ENCODE measurements around the gene RGS16. TPM values are rescaled to one million over a fixed set of nuclear protein-coding genes. Genes with fewer than 3 reads are reported as not detected.

RGS16 gene
- total RNA-seq, 4 donors from 2014 or later = 1.1 to 2.2 (median 1.3) TPM

GRCh38 chr1:182600745-182601415 lies 3.3 kb downstream of the RGS16 start:
- 60% methylated on average over 5 of the region's 5 CpGs for WGBS, 2 donors
- intact Hi-C loops (cut with DNase I) = loop anchor here (2.0 kb wide), 1 partner anchor 184 kb away; no protein-coding TSS in a partner anchor
- Histone ChIP-seq H3K9me3 (no peaks in the 10 kb centered on the region), H3K4me3 (no peak overlapping the region), H3K27me3 (no peaks in the 10 kb centered on the region), H3K27ac (peak overlapping the region in 1 of 4 donors; percentile 20), H3K36me3 (peaks cover 0 to 14% (median 0%) of the 10 kb centered on the region in 3 donors), H3K4me1 (peaks cover 4 to 46% (median 17%) of the 10 kb centered on the region in 3 donors)
- TF ChIP-seq CTCF (IDR thresholded peaks at IDR 0.05) = no peak
- TF ChIP-seq POLR2A (IDR thresholded peaks at IDR 0.05) = no peak
- DNase-seq = no peak

- WGBS, 2 donors = 78 to 79% methylated on average over 6 to 11 of the region's 17 CpGs
- Histone ChIP-seq H3K4me1 (peaks cover 4 to 49% (median 17%) of the 10 kb centered on the region in 3 donors), H3K27ac (no peak overlapping the region)
Observed at GRCh38 chr1:182600036-182600713, 4.0 kb downstream of the RGS16 start.

GRCh38 chr1:182599339-182599738 lies 4.8 kb downstream of the RGS16 start:
- WGBS, 2 donors = 50 to 100% methylated on average over 2 of the region's 6 CpGs
- H3K4me1 ChIP-seq = peaks cover 0 to 44% (median 17%) of the 10 kb centered on the region in 3 donors
- TF ChIP-seq POLR2A (IDR thresholded peaks at IDR 0.05) = no peak
- TF ChIP-seq CTCF (IDR thresholded peaks at IDR 0.05) = peak in 1 of 6 experiments; percentile 9
- no peak overlapping the region for H3K4me3 ChIP-seq
- no peak for DNase-seq
- intact Hi-C loops (cut with DNase I) = loop anchor here (10.0 kb wide), 1 partner anchor 515 kb away; no protein-coding TSS in a partner anchor
- H3K27ac ChIP-seq = no peak overlapping the region
- no peaks in the 10 kb centered on the region for H3K27me3 ChIP-seq
- H3K9me3 ChIP-seq = no peaks in the 10 kb centered on the region
- peaks cover 0 to 14% (median 0%) of the 10 kb centered on the region in 3 donors for H3K36me3 ChIP-seq

More at GRCh38 chr1:182600036-182600713, 4.0 kb downstream of the RGS16 start:
- Histone ChIP-seq H3K27me3 (no peaks in the 10 kb centered on the region), H3K36me3 (peaks cover 0 to 14% (median 0%) of the 10 kb centered on the region in 3 donors), H3K4me3 (no peak overlapping the region), H3K9me3 (no peaks in the 10 kb centered on the region)
- intact Hi-C loops (cut with DNase I) = loop anchor here (2.0 kb wide), 1 partner anchor 185 kb away; no protein-coding TSS in a partner anchor
- TF ChIP-seq CTCF (IDR thresholded peaks at IDR 0.05) (no peak), POLR2A (IDR thresholded peaks at IDR 0.05) (no peak)
- DNase-seq = no peak

- Histone ChIP-seq H3K36me3 (peaks cover 0 to 14% (median 0%) of the 10 kb centered on the region in 3 donors), H3K27ac (no peak overlapping the region), H3K9me3 (no peaks in the 10 kb centered on the region), H3K4me1 (peaks cover 0 to 33% (median 9%) of the 10 kb centered on the region in 3 donors), H3K4me3 (no peak overlapping the region), H3K27me3 (no peaks in the 10 kb centered on the region)
- TF ChIP-seq CTCF (IDR thresholded peaks at IDR 0.05) = no peak
- TF ChIP-seq POLR2A (IDR thresholded peaks at IDR 0.05) = no peak
- WGBS, 2 donors = 52 to 63% methylated on average over 5 of the region's 5 CpGs
- intact Hi-C loops (cut with DNase I) = loop anchor here (10.0 kb wide), 1 partner anchor 513 kb away; no protein-coding TSS in a partner anchor
- DNase-seq = no peak
Observed at GRCh38 chr1:182598296-182598695, 5.9 kb downstream of the RGS16 start.

GRCh38 chr1:182596934-182597333 lies 7.3 kb downstream of the RGS16 start:
- 88 to 90% methylated on average over 6 of the region's 6 CpGs for WGBS, 2 donors
- Histone ChIP-seq H3K4me3 (no peak overlapping the region), H3K9me3 (no peaks in the 10 kb centered on the region), H3K27me3 (no peaks in the 10 kb centered on the region), H3K27ac (no peak overlapping the region), H3K36me3 (peaks cover 0 to 14% (median 0%) of the 10 kb centered on the region in 3 donors), H3K4me1 (peaks cover 0 to 20% (median 6%) of the 10 kb centered on the region in 3 donors)
- TF ChIP-seq CTCF (IDR thresholded peaks at IDR 0.05) (no peak), POLR2A (IDR thresholded peaks at IDR 0.05) (no peak)
- intact Hi-C loops (cut with DNase I) = loop anchor here (10.0 kb wide), 1 partner anchor 512 kb away; no protein-coding TSS in a partner anchor
- no peak for DNase-seq
